ENCODE measurements around the gene PCDH12.

DNA sequence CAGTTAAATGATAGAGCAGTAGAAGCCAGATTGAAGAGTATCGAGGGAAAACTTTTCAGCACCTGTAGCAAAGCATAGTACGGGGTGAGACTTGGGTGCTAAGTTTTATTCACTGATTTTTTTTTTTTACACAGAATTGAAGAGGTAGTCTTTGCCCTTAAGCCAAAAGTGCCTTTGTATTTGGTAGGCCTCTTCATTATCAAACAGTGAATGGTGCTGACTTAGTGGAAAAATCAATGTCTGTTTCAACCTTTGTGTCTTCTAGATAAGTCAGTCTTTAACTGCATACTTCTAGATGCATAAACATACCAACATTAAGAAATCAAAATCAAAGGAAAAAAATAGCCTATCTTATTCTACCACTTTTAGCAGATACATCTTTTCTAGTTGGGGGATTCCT is 24.6 kb upstream of the PCDH12 start:
- TF ChIP-seq, protein P1, sequence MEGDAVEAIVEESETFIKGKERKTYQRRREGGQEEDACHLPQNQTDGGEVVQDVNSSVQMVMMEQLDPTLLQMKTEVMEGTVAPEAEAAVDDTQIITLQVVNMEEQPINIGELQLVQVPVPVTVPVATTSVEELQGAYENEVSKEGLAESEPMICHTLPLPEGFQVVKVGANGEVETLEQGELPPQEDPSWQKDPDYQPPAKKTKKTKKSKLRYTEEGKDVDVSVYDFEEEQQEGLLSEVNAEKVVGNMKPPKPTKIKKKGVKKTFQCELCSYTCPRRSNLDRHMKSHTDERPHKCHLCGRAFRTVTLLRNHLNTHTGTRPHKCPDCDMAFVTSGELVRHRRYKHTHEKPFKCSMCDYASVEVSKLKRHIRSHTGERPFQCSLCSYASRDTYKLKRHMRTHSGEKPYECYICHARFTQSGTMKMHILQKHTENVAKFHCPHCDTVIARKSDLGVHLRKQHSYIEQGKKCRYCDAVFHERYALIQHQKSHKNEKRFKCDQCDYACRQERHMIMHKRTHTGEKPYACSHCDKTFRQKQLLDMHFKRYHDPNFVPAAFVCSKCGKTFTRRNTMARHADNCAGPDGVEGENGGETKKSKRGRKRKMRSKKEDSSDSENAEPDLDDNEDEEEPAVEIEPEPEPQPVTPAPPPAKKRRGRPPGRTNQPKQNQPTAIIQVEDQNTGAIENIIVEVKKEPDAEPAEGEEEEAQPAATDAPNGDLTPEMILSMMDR (IDR thresholded peaks at IDR 0.05) = no peak
- TF ChIP-seq POLR2A (IDR thresholded peaks at IDR 0.05) = no peak

Data from heart left ventricle (tissue), 13 donors.